Activated CD8-positive, alpha-beta T cell treated with anti-CD3 and anti-CD28 coated beads, Interleukin-2, amount 10 ng/mL, durations not matched to agents 7 days and 5 days (primary cell): ENCODE data around the gene CEP131. TPM values are rescaled to one million over a fixed set of nuclear protein-coding genes. Genes with fewer than 3 reads are reported as not detected.

Experiments used
- ATAC-seq: fragments of 150-1000 bp; cut with Tn5 transposase; one replicate; pipeline ENCODE4 v1.10.0; 2021; ENCODE audit warnings: moderate library complexity
- CTCF ChIA-PET: fragments of 350-600 bp; sonication (Branson Sonifier 250); formaldehyde crosslinking; loops from one replicate; lab custom pipeline; 2021; ENCODE audit warnings: antibody characterized with exemption; lab: Charles Lee
- POLR2A ChIA-PET: fragments of 350-600 bp; sonication (Branson Sonifier 250); formaldehyde crosslinking; loops from one replicate; lab custom pipeline; 2021; ENCODE audit warnings: antibody characterized with exemption; lab: Charles Lee
- DNase-seq: peaks from one replicate; pipeline ENCODE4 v3.0.0-alpha.2; 2020
- H3K27ac Mint-ChIP-seq: one replicate; pipeline ENCODE4 v1.8.0; 2021; ENCODE audit warnings: mild to moderate bottlenecking, mixed read lengths
- H3K27me3 Mint-ChIP-seq: one replicate; pipeline ENCODE4 v1.8.0; 2021; ENCODE audit warnings: low read depth, mixed read lengths
- H3K36me3 Mint-ChIP-seq: one replicate; pipeline ENCODE4 v1.8.0; 2021; ENCODE audit warnings: low read depth, mixed read lengths
- H3K4me1 Mint-ChIP-seq: one replicate; pipeline ENCODE4 v1.8.0; 2021; ENCODE audit warnings: low read depth, mixed read lengths
- H3K4me3 Mint-ChIP-seq: one replicate; pipeline ENCODE4 v1.8.0; 2021; ENCODE audit warnings: mild to moderate bottlenecking, mixed read lengths
- H3K9me3 Mint-ChIP-seq: one replicate; pipeline ENCODE4 v1.8.0; 2022; ENCODE audit warnings: mixed read lengths; ENCODE audit not compliant: insufficient read depth
- total RNA-seq, 2 experiments: library from RNA; stranded (reverse); gene quantifications; one replicate each; pipeline ENCODE4 v1.2.3, GENCODE V29; 2021

CEP131 gene
- total RNA-seq, 2 experiments from 2014 or later = 17.9 to 19.0 TPM

GRCh38 chr17:81213978-81214377 lies 8.8 kb downstream of the CEP131 start:
- CTCF ChIA-PET = no interaction called here
- Mint-ChIP-seq H3K4me3 (no peak overlapping the region), H3K27me3 (no peaks in the 10 kb centered on the region), H3K27ac (no peak overlapping the region), H3K9me3 (no peaks in the 10 kb centered on the region), H3K36me3 (peaks cover under 1% of the 10 kb centered on the region), H3K4me1 (no peaks in the 10 kb centered on the region)
- DNase-seq = no peak
- POLR2A ChIA-PET = no interaction called here
- no peak for ATAC-seq

GRCh38 chr17:81212365-81212764 lies 10.4 kb downstream of the CEP131 start:
- Mint-ChIP-seq H3K36me3 (no peaks in the 10 kb centered on the region), H3K4me1 (no peaks in the 10 kb centered on the region), H3K27me3 (no peaks in the 10 kb centered on the region), H3K27ac (no peak overlapping the region), H3K9me3 (no peaks in the 10 kb centered on the region), H3K4me3 (no peak overlapping the region)
- ChIA-PET POLR2A (interaction anchor here (0.5 kb wide), 1 partner anchor 23 kb away, joined by 3 read pairs; no protein-coding TSS in a partner anchor), CTCF (no interaction called here)
- ATAC-seq (no peak), DNase-seq (no peak)

GRCh38 chr17:81210868-81211267 lies 11.9 kb downstream of the CEP131 start:
- ATAC-seq (no peak), DNase-seq (no peak)
- H3K4me1 Mint-ChIP-seq = no peaks in the 10 kb centered on the region
- no peak overlapping the region for H3K27ac Mint-ChIP-seq
- H3K4me3 Mint-ChIP-seq = no peak overlapping the region
- ChIA-PET POLR2A (interaction anchor here (0.6 kb wide), 1 partner anchor 25 kb away, joined by 3 read pairs; no protein-coding TSS in a partner anchor), CTCF (no interaction called here)
- no peaks in the 10 kb centered on the region for H3K27me3 Mint-ChIP-seq
- H3K36me3 Mint-ChIP-seq = no peaks in the 10 kb centered on the region
- no peaks in the 10 kb centered on the region for H3K9me3 Mint-ChIP-seq

GRCh38 chr17:81210466-81210865 lies 12.3 kb downstream of the CEP131 start:
- Mint-ChIP-seq H3K27ac (no peak overlapping the region), H3K9me3 (no peaks in the 10 kb centered on the region), H3K36me3 (no peaks in the 10 kb centered on the region), H3K27me3 (no peaks in the 10 kb centered on the region), H3K4me3 (no peak overlapping the region), H3K4me1 (no peaks in the 10 kb centered on the region)
- POLR2A ChIA-PET = interaction anchor here (0.6 kb wide), 1 partner anchor 24 kb away, joined by 3 read pairs; no protein-coding TSS in a partner anchor
- CTCF ChIA-PET = no interaction called here
- ATAC-seq (no peak), DNase-seq (no peak)

- CTCF ChIA-PET = no interaction called here
- H3K27me3 Mint-ChIP-seq = no peaks in the 10 kb centered on the region
- POLR2A ChIA-PET = no interaction called here
- no peak for DNase-seq
- no peak for ATAC-seq
- no peaks in the 10 kb centered on the region for H3K9me3 Mint-ChIP-seq
- no peak overlapping the region for H3K27ac Mint-ChIP-seq
- no peak overlapping the region for H3K4me3 Mint-ChIP-seq
- no peaks in the 10 kb centered on the region for H3K36me3 Mint-ChIP-seq
- H3K4me1 Mint-ChIP-seq = no peaks in the 10 kb centered on the region
Measured at GRCh38 chr17:81209141-81209540, 13.6 kb downstream of the CEP131 start.

GRCh38 chr17:81208651-81209050 lies 14.1 kb downstream of the CEP131 start:
- H3K4me1 Mint-ChIP-seq = no peaks in the 10 kb centered on the region
- no peaks in the 10 kb centered on the region for H3K36me3 Mint-ChIP-seq
- POLR2A ChIA-PET = no interaction called here
- no peak for DNase-seq
- CTCF ChIA-PET = no interaction called here
- ATAC-seq = no peak
- no peak overlapping the region for H3K27ac Mint-ChIP-seq
- H3K27me3 Mint-ChIP-seq = no peaks in the 10 kb centered on the region
- H3K4me3 Mint-ChIP-seq = no peak overlapping the region
- no peaks in the 10 kb centered on the region for H3K9me3 Mint-ChIP-seq

GRCh38 chr17:81207610-81208581 lies 14.9 kb downstream of the CEP131 start:
- POLR2A ChIA-PET = interaction anchor here (0.8 to 1.7 kb wide), 2 partner anchors 12 to 31 kb away, joined by 4 to 5 read pairs; partner anchors contain the start of genes NDUFAF8 and TEPSIN

GRCh38 chr17:81206657-81207056 lies 16.1 kb downstream of the CEP131 start:
- no peak overlapping the region for H3K27ac Mint-ChIP-seq
- ChIA-PET POLR2A (interaction anchor here (1.7 kb wide), 1 partner anchor 33 kb away, joined by 5 read pairs; the partner anchor contains the start of genes NDUFAF8 and TEPSIN), CTCF (no interaction called here)
- no peak for ATAC-seq
- no peaks in the 10 kb centered on the region for H3K9me3 Mint-ChIP-seq
- H3K4me3 Mint-ChIP-seq = no peak overlapping the region
- H3K36me3 Mint-ChIP-seq = no peaks in the 10 kb centered on the region
- H3K4me1 Mint-ChIP-seq = no peaks in the 10 kb centered on the region
- no peaks in the 10 kb centered on the region for H3K27me3 Mint-ChIP-seq
- no peak for DNase-seq

More at GRCh38 chr17:81207610-81208581, 14.9 kb downstream of the CEP131 start:
- ATAC-seq (peak; percentile 56), DNase-seq (no peak)
- CTCF ChIA-PET = no interaction called here
- H3K27ac Mint-ChIP-seq = peak overlapping the region; percentile 70
- H3K4me3 Mint-ChIP-seq = no peak overlapping the region
- no peaks in the 10 kb centered on the region for H3K36me3 Mint-ChIP-seq
- H3K27me3 Mint-ChIP-seq = no peaks in the 10 kb centered on the region
- no peaks in the 10 kb centered on the region for H3K4me1 Mint-ChIP-seq
- H3K9me3 Mint-ChIP-seq = no peaks in the 10 kb centered on the region

GRCh38 chr17:81206166-81206565 lies 16.6 kb downstream of the CEP131 start:
- ATAC-seq (no peak), DNase-seq (no peak)
- ChIA-PET POLR2A (no interaction called here), CTCF (no interaction called here)
- no peak overlapping the region for H3K4me3 Mint-ChIP-seq
- no peaks in the 10 kb centered on the region for H3K27me3 Mint-ChIP-seq
- H3K36me3 Mint-ChIP-seq = no peaks in the 10 kb centered on the region
- H3K27ac Mint-ChIP-seq = no peak overlapping the region
- H3K4me1 Mint-ChIP-seq = no peaks in the 10 kb centered on the region
- no peaks in the 10 kb centered on the region for H3K9me3 Mint-ChIP-seq

GRCh38 chr17:81204578-81204977 lies 18.2 kb downstream of the CEP131 start:
- DNase-seq = no peak
- H3K4me1 Mint-ChIP-seq = no peaks in the 10 kb centered on the region
- H3K27me3 Mint-ChIP-seq = no peaks in the 10 kb centered on the region
- CTCF ChIA-PET = no interaction called here
- no peak overlapping the region for H3K27ac Mint-ChIP-seq
- H3K4me3 Mint-ChIP-seq = no peak overlapping the region
- ATAC-seq = no peak
- POLR2A ChIA-PET = no interaction called here
- no peaks in the 10 kb centered on the region for H3K9me3 Mint-ChIP-seq
- H3K36me3 Mint-ChIP-seq = no peaks in the 10 kb centered on the region

GRCh38 chr17:81203136-81203535 lies 19.6 kb downstream of the CEP131 start:
- ChIA-PET POLR2A (no interaction called here), CTCF (no interaction called here)
- Mint-ChIP-seq H3K27ac (no peak overlapping the region), H3K9me3 (no peaks in the 10 kb centered on the region), H3K4me3 (no peak overlapping the region), H3K4me1 (no peaks in the 10 kb centered on the region), H3K27me3 (no peaks in the 10 kb centered on the region), H3K36me3 (no peaks in the 10 kb centered on the region)
- no peak for DNase-seq
- ATAC-seq = no peak

- H3K4me1 Mint-ChIP-seq = no peaks in the 10 kb centered on the region
- no peak for ATAC-seq
Measured at GRCh38 chr17:81202318-81202717, 20.4 kb downstream of the CEP131 start.

More at GRCh38 chr17:81202318-81202717, 20.4 kb downstream of the CEP131 start:
- H3K4me3 Mint-ChIP-seq = no peak overlapping the region
- no peaks in the 10 kb centered on the region for H3K27me3 Mint-ChIP-seq
- no peaks in the 10 kb centered on the region for H3K9me3 Mint-ChIP-seq
- ChIA-PET POLR2A (no interaction called here), CTCF (no interaction called here)
- no peak for DNase-seq
- no peaks in the 10 kb centered on the region for H3K36me3 Mint-ChIP-seq
- no peak overlapping the region for H3K27ac Mint-ChIP-seq
